ENCODE measurements around the gene PSTPIP1.

The PSTPIP1 gene

GRCh38 chr15:77046704-77047412, 51.9 kb downstream of the PSTPIP1 start:
- Histone ChIP-seq H3K18ac (ENCODE audit: low read length) (no peak overlapping the region), H2BK5ac (ENCODE audit: low read length) (no peak overlapping the region), H3K27me3 (ENCODE audit: insufficient read depth, low read length, poor library complexity) (no peaks in the 10 kb centered on the region), H3K23ac (ENCODE audit: low read length) (no peak overlapping the region), H3K36me3 (ENCODE audit: control insufficient read depth, insufficient read depth, low read length) (peaks cover 6% of the 10 kb centered on the region), H3K4ac (ENCODE audit: low read depth, low read length) (no peak overlapping the region), H2AK5ac (ENCODE audit: low read length) (no peak overlapping the region), H3K79me1 (ENCODE audit: low read length) (no peaks in the 10 kb centered on the region), H3K56ac (ENCODE audit: low read length) (no peak overlapping the region), H3K9ac (ENCODE audit: low read length) (no peak overlapping the region), H4K5ac (ENCODE audit: low read length) (no peak overlapping the region), H3K4me3 (ENCODE audit: low read length) (no peak overlapping the region), H3K27ac (ENCODE audit: low read depth, low read length) (no peak overlapping the region), H3K4me2 (ENCODE audit: low read length) (no peak overlapping the region), H2BK15ac (replicated peaks; ENCODE audit: low read depth) (no peak overlapping the region), H3K79me2 (ENCODE audit: control insufficient read depth, insufficient read depth, low read length) (no peaks in the 10 kb centered on the region), H2BK120ac (ENCODE audit: low read depth, low read length) (no peak overlapping the region), H4K8ac (ENCODE audit: low read depth, low read length) (no peak overlapping the region), H3K4me1 (ENCODE audit: control insufficient read depth, low read depth, low read length) (no peaks in the 10 kb centered on the region)
- DNase-seq: no peak
- no CpG with 5 or more reads among the region's 7 CpGs for WGBS (ENCODE audit: extremely low coverage, insufficient coverage, low lambda C conversion rate)

DNA sequence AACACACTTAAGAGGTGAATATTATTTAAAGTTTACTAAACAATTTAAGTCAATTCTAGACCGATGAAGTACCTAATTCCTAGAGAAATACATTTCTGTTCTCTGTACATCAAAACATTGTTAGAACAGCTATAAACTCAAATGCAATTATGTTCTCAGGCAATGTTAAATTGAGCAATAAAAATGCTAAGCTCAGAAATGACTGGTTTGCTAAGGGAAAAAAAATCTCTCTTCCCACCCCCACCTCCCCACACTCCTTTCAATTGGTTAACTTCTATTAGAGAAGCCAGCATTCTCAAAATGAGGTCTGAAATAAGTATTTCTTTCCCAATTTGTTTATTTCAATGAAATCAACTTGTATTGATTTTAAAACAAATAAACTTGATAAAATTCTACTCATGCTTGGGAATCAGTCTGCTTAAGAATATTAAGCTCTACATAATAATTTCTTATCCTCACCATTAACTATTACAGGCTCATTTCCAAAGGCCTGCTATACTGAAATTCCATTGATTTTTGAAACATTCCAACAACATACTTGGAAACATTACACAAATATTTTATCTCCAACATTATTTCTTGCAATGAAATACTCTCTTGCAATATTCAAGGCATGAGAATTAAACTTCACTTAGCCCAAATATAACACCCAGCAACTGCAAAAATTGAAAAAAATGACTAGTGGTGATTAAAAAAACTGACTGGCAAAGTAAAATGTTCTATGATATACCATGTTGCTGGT, 53.4 kb downstream of the PSTPIP1 start:
- Histone ChIP-seq H3K27ac (ENCODE audit: low read depth, low read length) (no peak overlapping the region), H2BK5ac (ENCODE audit: low read length) (no peak overlapping the region), H3K23ac (ENCODE audit: low read length) (no peak overlapping the region), H3K79me1 (ENCODE audit: low read length) (no peaks in the 10 kb centered on the region), H4K8ac (ENCODE audit: low read depth, low read length) (no peak overlapping the region), H4K5ac (ENCODE audit: low read length) (no peak overlapping the region), H3K18ac (ENCODE audit: low read length) (no peak overlapping the region), H3K27me3 (ENCODE audit: insufficient read depth, low read length, poor library complexity) (no peaks in the 10 kb centered on the region), H3K4me2 (ENCODE audit: low read length) (no peak overlapping the region), H3K4ac (ENCODE audit: low read depth, low read length) (no peak overlapping the region), H3K4me3 (ENCODE audit: low read length) (no peak overlapping the region), H2BK15ac (replicated peaks; ENCODE audit: low read depth) (no peak overlapping the region), H3K56ac (ENCODE audit: low read length) (no peak overlapping the region), H2AK5ac (ENCODE audit: low read length) (no peak overlapping the region), H3K9ac (ENCODE audit: low read length) (no peak overlapping the region), H3K4me1 (ENCODE audit: control insufficient read depth, low read depth, low read length) (no peaks in the 10 kb centered on the region), H3K79me2 (ENCODE audit: control insufficient read depth, insufficient read depth, low read length) (no peaks in the 10 kb centered on the region), H3K36me3 (ENCODE audit: control insufficient read depth, insufficient read depth, low read length) (peaks cover 8% of the 10 kb centered on the region), H2BK120ac (ENCODE audit: low read depth, low read length) (no peak overlapping the region)
- DNase-seq: no peak
- WGBS (ENCODE audit: extremely low coverage, insufficient coverage, low lambda C conversion rate): no CpG with 5 or more reads among the region's 1 CpG

GRCh38 chr15:77052556-77052955, 57.6 kb downstream of the PSTPIP1 start:
- Histone ChIP-seq H3K56ac (ENCODE audit: low read length) (no peak overlapping the region), H2BK5ac (ENCODE audit: low read length) (no peak overlapping the region), H3K4ac (ENCODE audit: low read depth, low read length) (no peak overlapping the region), H3K18ac (ENCODE audit: low read length) (no peak overlapping the region), H3K4me1 (ENCODE audit: control insufficient read depth, low read depth, low read length) (no peaks in the 10 kb centered on the region), H3K9ac (ENCODE audit: low read length) (no peak overlapping the region), H3K4me2 (ENCODE audit: low read length) (no peak overlapping the region), H3K79me2 (ENCODE audit: control insufficient read depth, insufficient read depth, low read length) (peaks cover 1% of the 10 kb centered on the region), H2BK15ac (replicated peaks; ENCODE audit: low read depth) (no peak overlapping the region), H3K27me3 (ENCODE audit: insufficient read depth, low read length, poor library complexity) (no peaks in the 10 kb centered on the region), H4K8ac (ENCODE audit: low read depth, low read length) (no peak overlapping the region), H4K5ac (ENCODE audit: low read length) (no peak overlapping the region), H3K79me1 (ENCODE audit: low read length) (peaks cover 1% of the 10 kb centered on the region), H3K23ac (ENCODE audit: low read length) (no peak overlapping the region), H3K27ac (ENCODE audit: low read depth, low read length) (no peak overlapping the region), H3K36me3 (ENCODE audit: control insufficient read depth, insufficient read depth, low read length) (peaks cover 3% of the 10 kb centered on the region), H3K4me3 (ENCODE audit: low read length) (no peak overlapping the region), H2AK5ac (ENCODE audit: low read length) (no peak overlapping the region), H2BK120ac (ENCODE audit: low read depth, low read length) (no peak overlapping the region)
- no CpG with 5 or more reads among the region's 2 CpGs for WGBS (ENCODE audit: extremely low coverage, insufficient coverage, low lambda C conversion rate)
- DNase-seq: no peak

DNA sequence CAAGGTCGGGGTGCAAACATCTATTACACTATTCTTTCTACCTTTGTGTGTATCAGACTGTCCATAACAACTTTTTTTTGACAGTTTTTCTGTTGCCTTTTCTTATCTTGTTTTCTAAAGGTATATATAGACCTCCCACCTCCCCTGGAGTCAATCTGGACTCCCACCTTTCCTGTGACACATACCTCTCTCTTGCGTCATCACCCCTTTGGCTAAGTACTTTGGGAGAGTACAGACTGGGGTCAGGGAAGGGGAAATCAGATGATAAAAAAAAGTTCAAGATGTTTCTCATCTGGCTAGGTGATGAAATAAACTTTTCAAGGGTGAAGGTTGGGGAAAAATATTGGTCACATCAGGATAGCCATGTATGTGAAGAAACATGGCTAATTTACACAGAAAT, 58.8 kb downstream of the PSTPIP1 start:
- Histone ChIP-seq H3K36me3 (ENCODE audit: control insufficient read depth, insufficient read depth, low read length) (peaks cover 3% of the 10 kb centered on the region), H3K18ac (ENCODE audit: low read length) (no peak overlapping the region), H3K4ac (ENCODE audit: low read depth, low read length) (no peak overlapping the region)

GRCh38 chr15:77057072-77057471, 62.1 kb downstream of the PSTPIP1 start:
- Histone ChIP-seq H3K4me2 (ENCODE audit: low read length) (no peak overlapping the region), H3K56ac (ENCODE audit: low read length) (no peak overlapping the region), H4K8ac (ENCODE audit: low read depth, low read length) (no peak overlapping the region), H3K36me3 (ENCODE audit: control insufficient read depth, insufficient read depth, low read length) (peaks cover 2% of the 10 kb centered on the region), H3K23ac (ENCODE audit: low read length) (no peak overlapping the region), H2BK15ac (replicated peaks; ENCODE audit: low read depth) (no peak overlapping the region), H3K4me1 (ENCODE audit: control insufficient read depth, low read depth, low read length) (no peaks in the 10 kb centered on the region), H3K79me2 (ENCODE audit: control insufficient read depth, insufficient read depth, low read length) (peaks cover 4% of the 10 kb centered on the region), H4K5ac (ENCODE audit: low read length) (no peak overlapping the region), H3K27me3 (ENCODE audit: insufficient read depth, low read length, poor library complexity) (no peaks in the 10 kb centered on the region), H3K27ac (ENCODE audit: low read depth, low read length) (no peak overlapping the region), H3K4me3 (ENCODE audit: low read length) (no peak overlapping the region), H3K18ac (ENCODE audit: low read length) (no peak overlapping the region), H3K79me1 (ENCODE audit: low read length) (peaks cover 6% of the 10 kb centered on the region), H2AK5ac (ENCODE audit: low read length) (no peak overlapping the region), H2BK5ac (ENCODE audit: low read length) (no peak overlapping the region), H3K4ac (ENCODE audit: low read depth, low read length) (no peak overlapping the region), H3K9ac (ENCODE audit: low read length) (no peak overlapping the region), H2BK120ac (ENCODE audit: low read depth, low read length) (no peak overlapping the region)
- DNase-seq: no peak
- WGBS (ENCODE audit: extremely low coverage, insufficient coverage, low lambda C conversion rate): no CpG with 5 or more reads among the region's 1 CpG

More for the DNA sequence above, 58.8 kb downstream of the PSTPIP1 start:
- H3K27ac ChIP-seq (ENCODE audit: low read depth, low read length): no peak overlapping the region
- H2AK5ac ChIP-seq (ENCODE audit: low read length): no peak overlapping the region
- no peaks in the 10 kb centered on the region for H3K4me1 ChIP-seq (ENCODE audit: control insufficient read depth, low read depth, low read length)
- H2BK120ac ChIP-seq (ENCODE audit: low read depth, low read length): no peak overlapping the region
- H3K56ac ChIP-seq (ENCODE audit: low read length): no peak overlapping the region
- H3K79me1 ChIP-seq (ENCODE audit: low read length): peaks cover 3% of the 10 kb centered on the region
- WGBS (ENCODE audit: extremely low coverage, insufficient coverage, low lambda C conversion rate): no CpG with 5 or more reads among the region's 2 CpGs
- no peak overlapping the region for H2BK5ac ChIP-seq (ENCODE audit: low read length)
- no peak overlapping the region for H3K4me2 ChIP-seq (ENCODE audit: low read length)
- peaks cover 1% of the 10 kb centered on the region for H3K79me2 ChIP-seq (ENCODE audit: control insufficient read depth, insufficient read depth, low read length)
- no peak overlapping the region for H3K23ac ChIP-seq (ENCODE audit: low read length)
- no peak overlapping the region for H4K5ac ChIP-seq (ENCODE audit: low read length)
- H3K27me3 ChIP-seq (ENCODE audit: insufficient read depth, low read length, poor library complexity): no peaks in the 10 kb centered on the region
- no peak overlapping the region for H2BK15ac ChIP-seq (replicated peaks; ENCODE audit: low read depth)
- H4K8ac ChIP-seq (ENCODE audit: low read depth, low read length): no peak overlapping the region
- DNase-seq: peak; percentile 34
- no peak overlapping the region for H3K9ac ChIP-seq (ENCODE audit: low read length)
- H3K4me3 ChIP-seq (ENCODE audit: low read length): no peak overlapping the region

Measured in mesendoderm (in vitro differentiated cells).